ENCODE results near the gene PTAR1. TPM values are rescaled to one million over a fixed set of nuclear protein-coding genes. Genes with fewer than 3 reads are reported as not detected.
"Not testable (repeated sequence)": the region's sequence is repeated elsewhere in the genome, so short reads cannot be mapped to it uniquely, and the experiment has no call there.

The PTAR1 gene
- polyA plus RNA-seq, 2 of the 4 experiments (the other 2 are of a cell fraction) = 16.6 to 32.4 TPM

DNA sequence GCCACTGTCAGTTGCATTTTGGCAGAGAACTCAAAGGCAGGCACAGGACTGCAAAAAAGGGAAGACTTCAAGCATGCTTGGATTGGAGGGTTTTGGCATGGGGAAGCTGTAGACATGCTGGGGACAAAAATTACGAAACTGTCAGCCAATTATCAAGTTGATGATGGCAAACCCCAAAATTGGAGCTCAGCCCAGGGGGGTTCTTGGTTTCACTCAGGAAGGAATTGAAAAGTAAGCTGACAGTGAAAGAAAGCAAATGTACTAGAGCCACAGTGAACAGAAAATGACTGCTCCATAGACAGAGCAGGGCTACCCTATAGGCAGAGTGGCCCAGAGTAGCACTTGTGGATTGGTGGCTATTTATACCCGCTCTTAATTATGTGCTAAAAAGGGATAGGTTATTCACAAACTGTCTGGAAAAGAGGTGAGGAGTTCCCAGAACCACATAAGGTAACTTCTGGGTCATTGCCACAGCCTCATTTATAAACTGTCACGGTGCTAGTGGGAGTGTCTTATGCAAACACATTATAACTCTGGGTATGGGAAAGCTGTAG lies 46.2 kb upstream of the PTAR1 start:
- 34% methylated on average over 3 of the region's 3 CpGs for whole genome bisulfite sequencing (ENCODE audit: missing lambda C conversion rate)
- ChIA-PET CTCF (interaction anchor here (0.7 to 1.0 kb wide), 2 partner anchors 64 to 100 kb away, joined by 3 read pairs; no protein-coding TSS in a partner anchor), POLR2A (no interaction called here)
- no peak for FAIRE-seq
- Histone ChIP-seq H3K4me2 (no peak overlapping the region), H3K4me1 (no peaks in the 10 kb centered on the region), H3K4me3 (no peak overlapping the region), H3K9me3 (no peaks in the 10 kb centered on the region), H3K27ac (no peak overlapping the region)
- no peak for ATAC-seq
- no peak for DNase-seq (ENCODE audit: low read depth in 1 of 2, low spot score in 1 of 2)
- no peak for TF ChIP-seq FOSL2 (IDR thresholded peaks at IDR 0.05)
- no peak for TF ChIP-seq FOSL2 (CRISPR knock-in tag; IDR thresholded peaks at IDR 0.05)
- TF ChIP-seq, protein P1, sequence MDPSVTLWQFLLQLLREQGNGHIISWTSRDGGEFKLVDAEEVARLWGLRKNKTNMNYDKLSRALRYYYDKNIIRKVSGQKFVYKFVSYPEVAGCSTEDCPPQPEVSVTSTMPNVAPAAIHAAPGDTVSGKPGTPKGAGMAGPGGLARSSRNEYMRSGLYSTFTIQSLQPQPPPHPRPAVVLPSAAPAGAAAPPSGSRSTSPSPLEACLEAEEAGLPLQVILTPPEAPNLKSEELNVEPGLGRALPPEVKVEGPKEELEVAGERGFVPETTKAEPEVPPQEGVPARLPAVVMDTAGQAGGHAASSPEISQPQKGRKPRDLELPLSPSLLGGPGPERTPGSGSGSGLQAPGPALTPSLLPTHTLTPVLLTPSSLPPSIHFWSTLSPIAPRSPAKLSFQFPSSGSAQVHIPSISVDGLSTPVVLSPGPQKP (IDR thresholded peaks at IDR 0.05; ENCODE audit: low read depth, low read length) = no peak
- TF ChIP-seq KDM5A (IDR thresholded peaks at IDR 0.05) = no peak
- no peak for TF ChIP-seq RCOR1 (IDR thresholded peaks at IDR 0.05; ENCODE audit: low read depth, low read length)

DNA sequence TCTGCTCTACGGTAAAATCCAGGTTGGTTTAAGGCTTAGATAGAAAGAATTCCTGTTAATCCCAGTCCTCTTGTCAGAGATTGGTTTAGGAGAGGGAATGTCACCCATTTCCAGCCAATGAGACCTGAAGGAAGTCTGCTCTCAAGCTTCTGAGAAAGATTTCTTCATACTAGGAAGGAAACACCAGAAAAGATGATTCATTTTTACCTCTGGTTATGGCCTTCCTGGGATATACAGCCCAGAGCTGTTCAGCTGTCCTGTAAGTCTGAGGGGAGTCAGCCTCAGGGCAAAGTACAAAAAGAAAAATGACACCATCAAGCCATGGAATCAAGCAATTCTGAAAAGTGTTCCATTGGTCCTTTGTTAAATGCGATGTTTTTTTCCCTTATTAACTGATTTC lies 42.2 kb upstream of the PTAR1 start:
- peaks cover 10% of the 10 kb centered on the region; the same call in 2 of the 3 replicates for H3K4me1 ChIP-seq
- H3K4me2 ChIP-seq = no peak overlapping the region
- DNase-seq (ENCODE audit: low read depth in 1 of 2, low spot score in 1 of 2) (peak in 1 of 2 experiments; percentile 37), ATAC-seq (peak; percentile 19 to 56; a peak in 2 of 6 replicates), FAIRE-seq (no peak)
- no peak overlapping the region for H3K4me3 ChIP-seq
- POLR2A ChIA-PET = no interaction called here
- TF ChIP-seq MAFK (IDR thresholded peaks at IDR 0.05; ENCODE audit: partially characterized antibody) (no peak), ESRRA (IDR thresholded peaks at IDR 0.05; ENCODE audit: borderline replicate concordance, low read length) (no peak), RCOR1 (IDR thresholded peaks at IDR 0.05; ENCODE audit: low read depth, low read length) (no peak), HDAC2 (IDR thresholded peaks at IDR 0.05) (no peak), ZC3H11A (IDR thresholded peaks at IDR 0.05) (no peak), ZSCAN20 (CRISPR knock-in tag; IDR thresholded peaks at IDR 0.05) (no peak), EHMT2 (IDR thresholded peaks at IDR 0.05; ENCODE audit: low read depth) (no peak), POLR2AphosphoS2 (conservative IDR thresholded peaks at IDR 0.05; ENCODE audit: low read length) (no peak), HOXA7 (CRISPR knock-in tag; IDR thresholded peaks at IDR 0.05) (no peak), POLR2A (IDR thresholded peaks at IDR 0.05; ENCODE audit: low read length) (no peak), CBX8 (IDR thresholded peaks at IDR 0.05) (no peak), GATA3 (IDR thresholded peaks at IDR 0.05; ENCODE audit: borderline replicate concordance) (no peak), JUNB (IDR thresholded peaks at IDR 0.05) (no peak), BHLHE40 (IDR thresholded peaks at IDR 0.05; ENCODE audit: low read depth, low read length) (no peak), MYC (IDR thresholded peaks at IDR 0.05; ENCODE audit: borderline replicate concordance, low read length) (no peak), ZFP36 (IDR thresholded peaks at IDR 0.05; ENCODE audit: borderline replicate concordance, partially characterized antibody) (no peak)
- TF ChIP-seq, protein P2, sequence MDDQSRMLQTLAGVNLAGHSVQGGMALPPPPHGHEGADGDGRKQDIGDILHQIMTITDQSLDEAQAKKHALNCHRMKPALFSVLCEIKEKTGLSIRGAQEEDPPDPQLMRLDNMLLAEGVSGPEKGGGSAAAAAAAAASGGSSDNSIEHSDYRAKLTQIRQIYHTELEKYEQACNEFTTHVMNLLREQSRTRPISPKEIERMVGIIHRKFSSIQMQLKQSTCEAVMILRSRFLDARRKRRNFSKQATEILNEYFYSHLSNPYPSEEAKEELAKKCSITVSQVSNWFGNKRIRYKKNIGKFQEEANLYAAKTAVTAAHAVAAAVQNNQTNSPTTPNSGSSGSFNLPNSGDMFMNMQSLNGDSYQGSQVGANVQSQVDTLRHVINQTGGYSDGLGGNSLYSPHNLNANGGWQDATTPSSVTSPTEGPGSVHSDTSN (IDR thresholded peaks at IDR 0.05) = no peak
- TF ChIP-seq, protein P3, sequence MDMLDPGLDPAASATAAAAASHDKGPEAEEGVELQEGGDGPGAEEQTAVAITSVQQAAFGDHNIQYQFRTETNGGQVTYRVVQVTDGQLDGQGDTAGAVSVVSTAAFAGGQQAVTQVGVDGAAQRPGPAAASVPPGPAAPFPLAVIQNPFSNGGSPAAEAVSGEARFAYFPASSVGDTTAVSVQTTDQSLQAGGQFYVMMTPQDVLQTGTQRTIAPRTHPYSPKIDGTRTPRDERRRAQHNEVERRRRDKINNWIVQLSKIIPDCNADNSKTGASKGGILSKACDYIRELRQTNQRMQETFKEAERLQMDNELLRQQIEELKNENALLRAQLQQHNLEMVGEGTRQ (IDR thresholded peaks at IDR 0.05) = no peak
- TF ChIP-seq, protein P4, sequence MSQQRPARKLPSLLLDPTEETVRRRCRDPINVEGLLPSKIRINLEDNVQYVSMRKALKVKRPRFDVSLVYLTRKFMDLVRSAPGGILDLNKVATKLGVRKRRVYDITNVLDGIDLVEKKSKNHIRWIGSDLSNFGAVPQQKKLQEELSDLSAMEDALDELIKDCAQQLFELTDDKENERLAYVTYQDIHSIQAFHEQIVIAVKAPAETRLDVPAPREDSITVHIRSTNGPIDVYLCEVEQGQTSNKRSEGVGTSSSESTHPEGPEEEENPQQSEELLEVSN (IDR thresholded peaks at IDR 0.05; ENCODE audit: borderline replicate concordance, low read depth) = no peak
- no peak overlapping the region for H3K27ac ChIP-seq
- no peaks in the 10 kb centered on the region for H3K9me3 ChIP-seq
- 83% methylated on average over 2 of the region's 2 CpGs for whole genome bisulfite sequencing (ENCODE audit: missing lambda C conversion rate)
- CTCF ChIA-PET = interaction anchor here (0.7 kb wide), 1 partner anchor 129 kb away, joined by 3 read pairs; no protein-coding TSS in a partner anchor

DNA sequence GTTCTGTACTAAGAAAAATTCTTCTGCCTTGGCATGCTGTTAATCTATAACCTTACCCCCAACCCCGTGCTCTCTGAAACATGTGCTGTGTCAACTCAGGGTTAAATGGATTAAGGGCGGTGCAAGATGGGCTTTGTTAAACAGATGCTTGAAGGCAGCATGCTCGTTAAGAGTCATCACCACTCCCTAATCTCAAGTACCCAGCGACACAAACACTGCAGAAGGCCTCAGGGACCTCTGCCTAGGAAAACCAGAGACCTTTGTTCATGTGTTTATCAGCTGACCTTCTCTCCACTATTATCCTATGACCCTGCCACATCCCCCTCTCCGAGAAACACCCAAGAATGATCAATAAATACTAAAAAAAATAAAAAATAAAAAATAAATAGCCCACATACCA lies 40.2 kb upstream of the PTAR1 start:
- H3K4me1 ChIP-seq = peaks cover 10% of the 10 kb centered on the region; the same call in 2 of the 3 replicates
- ATAC-seq; FAIRE-seq; DNase-seq (ENCODE audit: low read depth in 1 of 2, low spot score in 1 of 2); H3K4me3 ChIP-seq; H3K9me3 ChIP-seq; H3K4me2 ChIP-seq; POLR2A ChIA-PET; H3K27ac ChIP-seq: not testable (repeated sequence)
- WGBS (ENCODE audit: missing lambda C conversion rate) = 26% methylated on average over 5 of the region's 5 CpGs
- CTCF ChIA-PET = interaction anchor here (1.2 kb wide), 2 partner anchors 8 to 11 kb away, joined by 3 to 4 read pairs; no protein-coding TSS in a partner anchor

DNA sequence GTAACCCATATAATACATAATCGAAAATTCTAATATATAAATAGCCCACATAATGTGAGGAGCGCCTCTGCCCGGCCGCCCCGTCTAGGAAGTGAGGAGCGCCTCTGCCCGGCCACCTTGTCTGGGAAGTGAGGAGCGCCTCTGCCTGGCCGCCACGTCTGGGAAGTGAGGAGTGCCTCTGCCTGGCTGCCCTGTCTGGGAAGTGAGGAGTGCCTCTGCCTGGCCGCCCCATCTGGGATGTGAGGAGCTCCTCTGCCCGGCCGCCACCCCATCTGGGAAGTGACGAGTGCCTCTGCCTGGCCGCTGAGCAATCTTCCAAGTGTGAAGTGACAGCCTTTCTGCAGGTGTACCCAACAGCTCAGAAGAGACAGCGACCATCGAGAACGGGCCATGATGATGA lies 39.7 kb upstream of the PTAR1 start:
- H3K4me3 ChIP-seq; H3K4me2 ChIP-seq; H3K27ac ChIP-seq; DNase-seq (ENCODE audit: low read depth in 1 of 2, low spot score in 1 of 2); ATAC-seq; FAIRE-seq; H3K9me3 ChIP-seq; POLR2A ChIA-PET: not testable (repeated sequence)
- 82% methylated on average over 18 of the region's 18 CpGs for WGBS (ENCODE audit: missing lambda C conversion rate)
- CTCF ChIA-PET = interaction anchor here (1.2 kb wide), 1 partner anchor 11 kb away, joined by 4 read pairs; no protein-coding TSS in a partner anchor
- H3K4me1 ChIP-seq = peaks cover 10% of the 10 kb centered on the region; the same call in 2 of the 3 replicates

Data from A549 (cell line).